Activated CD8-positive, alpha-beta memory T cell treated with anti-CD3 and anti-CD28 coated beads for 24 hours (primary cell): ENCODE data around the gene CDK13.
"Not testable (repeated sequence)": the region's sequence is repeated elsewhere in the genome, so short reads cannot be mapped to it uniquely, and the experiment has no call there.

Experiments used
- DNase-seq: peaks from one replicate; pipeline ENCODE4 v3.0.0-alpha.2; 2020

The CDK13 gene

DNA sequence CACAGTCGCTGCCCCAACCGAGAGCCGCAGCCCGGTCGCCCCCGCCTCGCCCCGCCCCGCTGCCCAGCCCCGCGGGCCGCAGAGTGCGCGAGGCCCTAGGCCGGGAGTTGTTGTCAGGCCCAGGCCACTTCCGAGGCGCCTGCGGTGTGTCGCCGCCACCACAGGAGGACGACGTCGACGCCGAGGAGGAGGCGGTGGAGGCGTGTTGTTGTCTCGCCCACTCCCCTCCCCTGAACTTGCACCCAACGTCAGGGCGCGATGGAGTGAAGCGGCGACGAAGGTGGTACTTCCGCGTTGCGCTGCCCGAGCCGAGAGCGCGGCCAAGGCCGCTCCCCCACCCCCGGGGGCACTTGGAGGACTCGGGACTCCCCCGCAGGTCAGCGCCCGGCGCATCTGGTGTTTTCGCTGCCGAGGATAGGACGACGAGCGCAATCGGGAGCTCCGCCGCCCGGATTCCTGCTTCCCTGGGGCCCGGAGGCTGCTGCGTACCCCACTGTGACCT, at the start of gene CDK13:
TSS of gene CDK13 (plus strand) at position 286 of the 502 bp plus-strand sequence. CDS start 386 bp downstream, outside the sequence.
- peak; percentile 92 for DNase-seq

DNA sequence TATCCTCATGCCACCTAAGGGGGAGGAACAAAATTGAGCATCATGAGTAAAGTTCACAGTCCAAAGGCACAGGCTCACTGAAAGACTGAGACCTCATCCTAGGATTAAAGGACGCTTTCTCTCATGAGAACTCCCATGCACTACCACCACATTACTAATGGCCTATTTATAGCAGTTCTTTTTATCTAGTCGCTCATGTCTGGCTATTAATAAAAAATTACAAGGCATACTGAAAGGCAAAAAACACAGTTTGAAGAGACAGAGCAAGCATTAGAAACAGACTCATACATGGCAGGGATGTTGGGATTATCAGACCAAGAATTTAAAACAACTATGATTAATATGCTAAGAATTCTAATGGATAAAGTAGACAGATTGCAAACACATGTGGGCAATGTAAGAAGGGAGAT, 46.0 kb upstream of the CDK13 start:
- no peak for DNase-seq

DNA sequence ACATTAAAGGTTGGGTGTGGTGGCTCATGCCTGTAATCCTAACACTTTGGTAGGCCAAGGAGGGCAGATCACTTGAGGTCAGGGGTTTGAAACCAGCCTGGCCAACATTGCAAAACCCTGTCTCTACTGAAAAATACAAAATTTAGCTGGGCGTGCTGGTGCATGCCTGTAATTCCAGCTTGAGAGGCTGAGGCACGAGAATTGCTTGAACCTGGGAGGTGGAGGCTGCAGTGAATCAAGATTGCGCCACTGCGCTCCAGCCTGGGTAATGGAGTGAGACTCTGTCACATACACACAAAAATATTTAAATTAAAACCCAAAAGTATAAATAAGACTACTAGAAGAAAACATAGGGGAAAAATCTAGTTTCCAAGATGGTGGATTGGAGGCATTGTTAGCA, 41.9 kb upstream of the CDK13 start:
- DNase-seq, result no peak

DNA sequence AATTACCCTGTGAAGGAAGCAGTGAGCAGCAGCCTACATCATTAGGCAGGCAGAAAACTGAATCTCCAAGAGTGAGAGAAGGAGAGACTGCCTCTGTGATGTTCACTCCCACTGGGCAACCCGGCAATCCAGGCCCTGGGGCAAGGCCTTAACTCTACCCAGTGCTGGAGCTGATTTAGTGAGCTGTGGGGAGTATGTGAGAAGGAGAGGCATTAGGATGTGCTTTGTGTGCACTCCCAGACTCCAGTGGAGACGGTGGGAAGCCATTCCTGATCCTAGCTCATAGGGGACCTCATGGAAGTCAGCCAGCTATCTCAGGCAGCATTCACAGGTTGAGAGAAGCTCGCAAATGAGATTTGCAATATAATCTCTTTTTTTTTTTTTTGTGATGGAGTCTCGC, 41.1 kb upstream of the CDK13 start:
- no peak for DNase-seq

DNA sequence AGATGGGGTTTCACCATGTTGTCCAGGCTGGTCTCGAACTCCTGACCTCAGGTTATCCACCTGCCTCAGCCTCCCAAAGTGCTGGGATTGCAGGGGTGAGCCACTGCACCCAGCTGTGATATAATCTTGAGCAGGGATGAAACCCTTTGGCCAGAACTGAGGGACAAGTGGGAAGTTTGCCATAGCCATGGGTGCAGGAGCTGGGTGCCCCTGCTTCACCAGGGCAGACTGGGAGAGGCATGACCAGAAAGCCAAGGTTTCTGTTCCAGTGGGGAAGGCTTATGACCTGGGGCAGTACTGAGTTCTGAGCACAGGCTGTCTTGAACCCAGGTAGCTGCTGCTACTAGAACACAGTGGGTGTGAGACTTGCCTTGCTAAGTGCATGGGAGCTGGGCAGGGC, 40.5 kb upstream of the CDK13 start:
- DNase-seq, result no peak

DNA sequence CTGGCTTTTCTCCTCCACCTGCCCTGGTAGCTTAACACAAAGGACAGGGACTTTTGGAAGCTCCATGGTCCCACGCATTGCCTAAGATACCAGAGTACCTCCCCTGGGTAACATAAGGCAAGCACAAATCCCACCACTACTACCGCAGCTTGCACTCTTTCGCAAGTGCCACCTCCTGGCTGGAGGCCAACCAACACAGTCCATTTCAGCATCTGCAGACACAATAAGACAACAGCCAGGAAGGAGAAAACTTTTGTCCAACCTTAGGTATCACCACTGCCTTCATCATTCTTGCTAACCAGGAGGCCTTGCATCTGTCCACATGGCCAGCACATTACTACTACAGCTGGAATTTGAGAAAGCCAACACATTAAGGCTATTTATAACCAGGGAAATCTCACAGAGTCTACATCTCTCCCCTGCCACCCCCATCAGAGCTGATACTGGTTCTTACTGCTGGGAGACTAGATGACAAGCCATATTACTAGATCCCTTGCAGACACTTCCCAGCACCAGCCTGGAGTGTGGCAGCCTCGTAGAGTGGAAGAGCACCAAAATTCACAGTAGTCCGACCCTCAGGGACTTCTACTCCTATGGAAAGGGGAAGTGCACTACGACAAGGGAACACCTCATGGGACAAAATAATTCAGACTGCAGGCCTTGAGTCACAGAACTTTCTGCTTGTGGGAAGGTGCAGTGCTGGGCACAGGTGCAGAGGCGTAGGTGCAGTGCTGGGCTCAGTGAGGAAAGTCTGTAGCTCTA, 39.8 kb upstream of the CDK13 start:
- no peak for DNase-seq

DNA sequence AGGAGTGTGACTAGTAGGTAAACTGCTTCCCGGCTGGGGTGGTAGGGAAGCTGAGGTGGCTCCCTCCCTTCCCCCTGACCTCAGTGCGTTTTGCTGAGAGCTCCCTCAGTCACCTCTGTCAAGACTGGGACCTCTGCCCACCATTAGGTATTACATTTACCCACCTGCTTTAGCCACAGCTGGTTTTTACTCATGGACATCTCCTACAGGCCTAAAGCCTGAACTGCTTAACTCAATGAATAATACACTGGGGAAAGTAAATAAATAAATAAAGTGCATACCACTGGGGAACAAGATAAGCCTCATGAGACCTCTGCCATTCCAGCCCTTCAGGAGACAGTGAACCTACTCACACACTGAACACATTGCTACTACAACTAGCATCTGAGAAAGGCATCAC, 38.9 kb upstream of the CDK13 start:
- no peak for DNase-seq

DNA sequence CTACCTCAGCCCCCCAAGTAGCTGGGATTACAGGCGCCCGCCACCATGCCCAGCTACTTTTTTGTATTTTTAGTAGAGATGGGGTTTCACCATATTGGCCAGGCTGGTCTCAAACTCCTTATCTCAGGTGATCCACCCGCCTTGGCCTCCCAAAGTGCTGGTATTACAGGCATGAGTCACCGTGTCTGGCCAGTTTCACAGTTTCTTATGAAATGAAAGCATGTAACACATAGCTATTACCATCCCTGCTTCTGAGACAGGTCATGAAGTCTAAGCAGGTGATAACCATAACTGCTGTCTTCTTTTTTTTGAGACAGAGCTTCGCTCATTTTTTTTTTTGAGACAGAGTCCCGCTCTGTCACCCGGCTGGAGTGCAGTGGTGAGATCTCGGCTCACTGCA, 34.2 kb upstream of the CDK13 start:
- DNase-seq, result not testable (repeated sequence)

DNA sequence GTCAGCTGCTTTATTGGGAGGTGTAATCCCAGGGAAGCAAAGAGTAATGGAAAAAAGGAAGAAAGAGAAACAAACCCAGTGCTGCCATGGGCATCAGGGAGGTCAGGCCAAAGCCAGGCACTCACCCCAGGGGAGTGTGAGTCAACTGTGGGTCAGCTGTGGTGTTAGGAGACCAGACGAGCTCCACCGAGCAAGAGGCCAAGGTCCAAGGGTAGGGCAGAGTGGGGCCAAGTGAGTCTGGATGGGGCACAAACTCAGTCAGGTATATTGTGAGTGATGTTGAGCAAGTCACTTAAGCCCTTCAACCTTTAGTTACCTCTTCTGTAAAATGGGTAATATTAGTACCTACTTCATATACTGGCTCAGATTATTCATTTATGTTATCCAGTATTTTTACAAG, 30.4 kb upstream of the CDK13 start:
- no peak for DNase-seq

DNA sequence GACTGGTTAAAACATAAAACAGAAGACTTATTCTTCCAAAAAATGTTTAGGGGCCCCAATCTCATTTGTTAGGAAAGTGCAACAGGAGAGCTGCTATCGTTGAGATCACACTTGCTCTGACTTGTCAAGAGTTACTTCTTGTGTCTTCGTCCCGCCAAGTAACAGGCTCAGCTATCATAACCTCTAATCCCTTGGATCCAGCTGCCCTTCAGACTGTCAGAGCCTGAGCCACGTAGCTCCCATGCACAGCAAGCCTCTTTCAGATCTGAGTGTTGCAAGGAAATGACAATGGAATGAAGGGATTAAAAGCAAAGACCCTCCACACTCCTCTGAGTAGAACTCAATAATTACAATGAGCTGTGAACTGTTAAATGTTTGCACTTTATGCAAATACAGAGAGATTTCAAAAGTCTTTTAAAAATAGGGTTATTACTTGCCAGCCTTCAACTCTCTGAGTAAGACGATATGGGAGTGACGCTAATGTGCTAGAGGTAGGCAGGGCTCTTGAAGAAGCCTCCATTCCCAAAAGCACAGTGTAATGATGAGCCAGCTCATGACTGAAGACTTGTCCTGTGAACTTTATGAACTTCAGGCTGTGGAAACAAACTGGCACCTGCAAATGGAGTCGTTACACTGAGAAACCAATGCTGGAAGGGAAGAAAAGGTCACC, 28.4 kb upstream of the CDK13 start:
- DNase-seq, result no peak

DNA sequence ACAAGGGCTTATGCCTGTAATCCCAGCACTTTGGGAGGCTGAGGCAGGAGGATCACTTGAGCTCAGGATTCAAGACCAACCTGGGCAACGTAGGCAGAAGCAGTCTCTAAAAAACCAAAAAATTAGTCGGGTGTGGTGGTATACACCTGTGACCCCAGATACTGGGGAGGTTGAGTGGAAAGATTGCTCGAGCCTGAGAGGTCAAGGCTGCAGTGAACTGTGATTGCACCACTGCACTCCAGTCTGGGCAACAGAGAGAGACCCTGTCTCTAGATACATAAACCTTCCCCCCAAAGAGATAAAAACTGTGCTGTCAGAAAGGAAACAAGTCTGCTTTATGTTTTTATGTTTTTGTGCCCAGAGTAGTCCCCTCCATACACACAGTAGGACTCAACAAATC, 27.5 kb upstream of the CDK13 start:
- DNase-seq, result no peak

DNA sequence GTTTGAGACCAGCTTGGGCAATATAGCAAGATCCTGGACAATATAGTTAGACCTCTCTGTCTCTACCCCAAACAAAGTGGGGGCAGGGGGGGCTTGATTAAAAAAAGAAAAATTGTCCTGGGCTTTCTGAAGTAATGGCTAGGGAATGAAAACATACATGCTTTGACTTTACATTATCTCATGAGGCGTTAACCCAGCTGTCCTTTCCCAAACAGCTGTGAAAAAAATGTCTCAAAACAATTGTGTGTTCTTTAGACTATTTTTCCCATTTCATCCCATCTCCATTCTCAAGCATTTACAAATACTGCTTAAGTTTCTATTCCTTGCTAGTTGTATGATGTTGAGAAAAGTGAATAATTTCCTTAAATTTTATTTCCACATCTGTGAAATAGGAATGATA, 27.0 kb upstream of the CDK13 start:
- DNase-seq, result no peak

DNA sequence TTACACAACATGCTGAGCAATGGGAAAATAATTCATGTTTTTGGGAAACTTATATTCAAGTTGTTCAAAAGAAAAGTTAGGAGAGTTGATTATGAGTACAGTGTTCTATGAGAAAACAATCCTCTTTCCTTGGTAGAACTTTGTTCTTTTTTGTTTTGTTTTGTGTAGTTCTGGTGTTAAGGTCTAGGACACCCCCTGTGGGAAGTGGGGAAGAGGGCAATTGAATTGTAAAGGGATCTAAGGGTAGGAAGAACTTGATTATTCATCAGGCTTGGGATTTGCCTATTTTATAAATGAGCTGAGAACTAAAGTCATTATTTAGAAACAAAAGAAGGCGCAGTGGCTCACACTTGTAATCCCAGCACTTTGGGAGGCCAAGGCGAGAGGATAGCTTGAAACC, 25.9 kb upstream of the CDK13 start:
- no peak for DNase-seq

DNA sequence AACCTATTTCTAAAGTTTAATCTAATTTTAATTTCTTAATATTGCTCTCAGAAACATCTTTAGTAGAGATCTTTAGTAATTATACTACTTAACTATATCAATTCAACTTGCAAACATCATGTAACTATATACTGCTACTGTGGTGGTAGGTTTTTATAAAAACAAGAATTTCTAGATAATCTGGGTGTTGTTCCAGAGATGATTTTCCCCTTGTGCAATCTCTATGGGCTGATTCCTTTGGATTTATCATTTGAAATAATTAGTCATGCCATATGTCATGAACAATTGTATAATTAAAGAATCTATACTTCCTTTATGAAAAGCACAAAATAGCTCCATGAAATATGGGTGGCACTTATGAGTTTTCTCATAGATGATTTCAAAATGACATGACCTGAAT, 23.9 kb upstream of the CDK13 start:
- no peak for DNase-seq

DNA sequence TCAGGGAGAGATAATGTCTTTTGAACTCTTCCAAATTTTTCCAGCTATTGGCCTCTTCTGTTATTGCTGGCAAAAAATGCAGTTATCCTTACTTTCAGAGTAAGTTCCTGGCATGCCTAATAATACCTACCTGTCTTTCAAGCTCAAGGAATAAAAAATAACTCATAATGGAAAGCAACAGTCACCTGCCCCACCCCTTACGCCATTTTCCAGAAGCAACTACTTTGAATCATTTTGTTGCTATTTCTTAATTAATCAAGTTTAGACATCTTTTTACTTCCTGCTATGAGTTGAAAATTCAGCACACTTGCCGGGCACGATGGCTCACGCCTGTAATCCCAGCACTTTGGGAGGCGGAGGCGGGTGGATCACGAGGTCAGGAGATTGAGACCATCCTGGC, 23.0 kb upstream of the CDK13 start:
- DNase-seq, result no peak

DNA sequence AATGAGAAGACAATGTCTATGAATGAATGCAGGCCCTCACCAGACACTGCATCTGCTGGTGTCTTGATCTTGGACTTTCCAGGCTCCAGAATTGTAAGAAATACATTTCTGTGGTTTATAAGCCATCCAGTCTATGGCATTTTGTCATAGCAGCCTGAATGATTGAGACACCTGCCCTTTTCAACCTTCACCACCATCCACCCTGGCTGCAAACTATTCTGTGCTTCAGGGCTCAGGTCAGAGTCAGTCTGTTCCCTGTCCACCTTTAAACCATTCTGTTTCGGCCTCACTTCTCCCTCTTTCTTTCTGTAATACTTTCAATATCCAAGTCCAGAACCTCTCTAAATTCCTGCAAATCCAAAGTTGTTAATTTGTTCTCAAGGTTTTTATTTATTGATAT, 15.9 kb upstream of the CDK13 start:
- no peak for DNase-seq

DNA sequence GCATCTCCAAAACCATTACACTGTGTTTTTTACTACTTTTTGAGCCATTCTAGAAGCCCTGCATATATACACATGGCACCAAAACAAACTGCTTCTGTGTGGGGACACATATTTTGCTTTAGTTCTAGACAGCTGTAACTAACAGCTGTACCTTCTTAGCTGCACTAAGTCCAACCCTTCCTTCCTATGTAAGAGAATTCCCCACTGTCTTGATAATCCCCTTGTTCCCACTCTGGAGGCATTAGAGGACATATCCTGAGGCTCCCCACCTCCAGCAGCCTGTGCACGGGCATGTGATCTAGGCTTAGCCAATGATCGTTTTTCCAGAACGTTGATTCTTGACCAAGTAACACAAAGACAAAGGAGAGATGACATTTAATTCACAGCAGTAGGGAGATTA, 13.3 kb upstream of the CDK13 start:
- DNase-seq, result no peak

DNA sequence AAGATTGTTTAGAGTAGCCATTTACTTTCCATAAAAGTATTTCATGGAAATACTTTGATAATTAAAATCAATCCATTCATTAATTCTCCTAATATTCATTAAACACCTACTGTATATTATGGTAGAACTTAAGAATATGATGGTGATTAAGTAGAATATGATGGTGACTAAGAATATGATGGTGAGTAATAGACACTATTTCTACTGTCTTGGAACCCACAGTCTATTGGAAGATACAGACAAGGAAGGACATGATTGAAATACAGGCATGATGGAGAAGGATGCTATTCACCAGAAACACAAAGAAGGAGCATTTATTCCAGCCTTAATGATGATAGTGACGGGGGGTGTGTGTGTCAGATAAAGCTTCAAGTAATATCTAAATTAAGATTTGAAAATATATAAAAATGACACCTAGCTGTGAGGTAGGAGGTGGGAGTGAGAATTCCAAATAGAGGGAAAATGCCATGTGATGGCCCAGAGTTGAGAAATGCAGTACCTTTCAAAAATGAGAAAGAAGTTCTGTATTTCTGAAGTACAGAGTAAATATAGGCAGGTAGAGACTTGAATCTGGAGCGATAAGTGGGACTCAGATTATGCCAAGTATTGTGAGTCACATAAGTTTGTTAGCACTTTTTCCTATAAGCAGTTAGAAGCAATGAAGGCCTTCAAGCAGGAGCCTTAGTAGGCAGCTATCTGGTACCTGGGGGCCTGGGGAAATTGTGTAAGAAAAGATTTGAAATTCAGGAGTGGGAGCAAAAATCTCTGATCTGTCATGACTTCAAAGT, 12.5 kb upstream of the CDK13 start:
- no peak for DNase-seq

DNA sequence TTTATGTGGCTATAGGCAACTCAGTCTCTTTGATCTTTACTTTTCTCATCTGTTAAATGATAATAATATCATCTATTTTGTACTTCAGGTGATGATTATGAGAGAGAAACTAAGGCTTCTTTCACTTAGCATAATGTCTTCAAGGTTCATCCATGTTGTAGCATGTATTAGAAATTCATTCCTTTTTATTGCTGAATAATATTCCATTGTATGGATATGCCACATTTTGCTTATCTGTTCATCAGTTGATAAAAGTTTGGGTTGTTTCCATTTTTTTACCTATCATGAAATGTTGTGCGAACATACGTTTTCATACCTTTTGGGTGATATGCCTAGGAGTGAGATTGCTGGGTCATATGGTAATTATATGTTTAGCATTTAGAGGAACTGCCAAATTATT, 7.2 kb upstream of the CDK13 start:
- DNase-seq, result no peak

DNA sequence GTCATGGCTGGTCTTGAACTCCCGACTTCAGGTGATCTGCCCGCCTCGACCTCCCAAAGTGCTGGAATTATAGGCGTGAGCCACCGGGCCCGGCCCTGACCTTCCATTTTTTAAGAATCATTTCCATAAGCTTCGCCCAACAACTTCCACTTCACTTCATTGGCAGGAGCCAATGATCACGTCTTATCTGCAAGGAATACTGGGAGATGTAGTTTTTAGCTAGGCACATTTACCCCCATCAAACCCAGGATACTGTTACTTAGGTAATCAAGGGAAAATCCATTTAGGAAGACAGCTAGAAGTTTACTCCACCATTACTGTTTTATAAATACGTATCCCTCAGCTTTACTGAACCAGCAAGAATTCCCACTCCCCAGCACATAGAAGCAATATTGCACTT, 3.4 kb upstream of the CDK13 start:
- DNase-seq, result no peak

DNA sequence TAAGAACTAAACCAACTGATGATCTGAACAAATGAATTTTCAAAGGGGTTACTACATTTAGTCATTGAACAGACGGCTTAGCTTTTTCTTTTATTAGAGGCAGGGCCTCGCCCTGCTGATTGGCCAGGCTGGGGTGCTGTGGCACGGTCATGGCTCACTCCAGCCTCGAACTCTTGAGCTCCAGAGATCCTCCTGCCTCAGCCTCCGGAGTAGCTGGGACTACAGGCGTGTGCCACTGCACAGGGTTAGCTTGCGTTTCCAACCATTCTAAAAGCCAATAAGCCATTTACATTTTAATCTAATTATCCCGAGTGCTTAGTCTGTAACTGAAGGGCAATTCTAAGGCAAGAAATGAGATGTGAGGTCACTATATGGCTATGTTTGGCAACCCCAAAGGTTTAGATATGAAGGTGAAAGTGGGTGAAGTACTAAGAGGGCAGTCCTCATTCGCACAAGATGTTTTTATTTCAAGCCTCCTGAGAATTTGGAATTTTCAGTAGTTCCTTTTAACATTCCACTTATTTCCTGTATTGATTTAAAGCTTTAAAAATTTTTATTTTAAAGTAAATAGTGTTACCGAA, 1.6 kb upstream of the CDK13 start:
- DNase-seq, result no peak

DNA sequence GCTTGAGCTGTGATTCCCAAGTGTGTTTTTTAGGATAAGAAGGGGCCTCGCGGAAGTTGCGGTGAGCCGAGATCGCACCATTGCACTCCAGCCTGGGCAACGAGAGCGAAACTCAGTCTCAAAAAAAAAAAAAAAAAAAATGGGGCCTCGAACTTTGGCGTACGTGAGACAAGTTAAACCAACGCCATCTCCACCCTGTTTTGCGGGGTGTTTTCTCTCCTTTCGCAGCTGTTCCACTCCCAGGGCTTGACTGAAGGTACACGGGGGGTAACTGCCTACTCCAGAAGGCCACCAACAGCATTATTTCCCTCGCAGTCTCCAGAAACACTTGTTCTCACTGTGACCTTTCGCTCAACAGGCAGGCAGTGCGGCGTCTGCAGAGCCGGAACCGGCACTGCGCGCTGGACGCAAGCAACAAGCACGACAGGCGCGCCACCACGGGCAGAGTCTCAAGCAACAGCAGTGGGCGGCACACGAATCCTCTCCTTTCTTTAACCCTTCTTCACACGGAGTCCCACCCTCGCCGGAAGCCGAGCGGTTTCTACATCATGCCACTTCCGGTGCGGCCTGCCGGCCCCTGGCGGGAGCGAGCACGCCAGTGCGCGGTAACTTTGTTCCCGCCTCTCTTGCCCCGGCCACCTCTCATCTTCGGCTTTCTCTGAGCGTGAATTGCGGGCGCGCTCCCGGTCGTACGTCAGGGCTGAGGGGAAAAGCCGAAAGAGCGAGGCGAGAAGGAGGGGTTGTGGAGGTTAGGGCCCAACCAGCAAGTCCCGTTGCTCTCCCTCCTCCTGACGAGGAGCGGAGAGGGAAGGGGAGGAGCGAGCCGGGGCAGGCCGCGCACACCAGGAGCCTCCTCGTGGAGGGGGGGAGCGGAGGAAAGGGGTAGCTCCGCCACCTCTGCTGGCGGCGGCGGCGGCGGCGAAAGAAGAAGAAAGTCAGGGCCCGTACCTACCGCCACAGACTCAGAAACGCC, 814 bp upstream of the CDK13 start:
- peak; percentile 97 for DNase-seq
